Transverse colon (tissue), 4 donors: ENCODE results near the gene DPF3. TPM values are rescaled to one million over a fixed set of nuclear protein-coding genes. Genes with fewer than 3 reads are reported as not detected.

Experiments
- DNase-seq: peaks from one replicate; pipeline ENCODE4 v3.0.0-alpha.2; 2019
- H3K27ac ChIP-seq, 4 donors: fragments of 200-600 bp; sonication (generic); 2 replicates each; pipeline ENCODE4 v1.5.1; 2016 to 2018; ENCODE audit warnings: inconsistent platforms in 4 of 4
- H3K27me3 ChIP-seq: fragments of 200-600 bp; sonication (generic); 2 replicates; pipeline ENCODE4 v1.5.1; 2017; ENCODE audit warnings: inconsistent platforms
- H3K36me3 ChIP-seq, 4 donors: fragments of 200-600 bp; sonication (generic); 2 replicates each; pipeline ENCODE4 v1.5.1; 2017 to 2019; ENCODE audit warnings: inconsistent platforms in 4 of 4
- H3K4me1 ChIP-seq, 4 donors: fragments of 200-600 bp; sonication (generic); 2 replicates each; pipeline ENCODE4 v1.5.1; 2017 to 2020; ENCODE audit warnings: inconsistent platforms in 4 of 4
- H3K4me3 ChIP-seq, 4 donors: fragments of 200-600 bp; sonication (generic); 1 replicate in 1 of 4; 2 replicates in 3 of 4; pipeline versions ENCODE4 v1.5.1 to v1.6.1; 2017 to 2019; ENCODE audit warnings: inconsistent platforms in 4 of 4
- H3K9me3 ChIP-seq, 2 donors: fragments of 200-600 bp; sonication (generic); 2 replicates each; pipeline ENCODE4 v1.5.1; 2017 to 2019; ENCODE audit warnings: inconsistent platforms in 2 of 2
- EP300 ChIP-seq: sonication (generic); formaldehyde crosslinking; IDR thresholded peaks from one replicate; pipeline ENCODE4 v1.6.1; 2017; ENCODE audit warnings: antibody characterized with exemption, low read depth
- POLR2A ChIP-seq: fragments of 450-650 bp; IDR thresholded peaks from one replicate; pipeline ENCODE4 v1.6.1; 2016; ENCODE audit warnings: antibody characterized with exemption, mild to moderate bottlenecking, moderate library complexity
- POLR2AphosphoS5 ChIP-seq, 3 donors: sonication (generic); formaldehyde crosslinking; IDR thresholded peaks; one replicate each; pipeline ENCODE4 v1.6.1; 2016; ENCODE audit warnings: antibody characterized with exemption in 3 of 3
- WGBS, 2 donors: methylation state at CpG; one replicate each; pipeline ENCODE4 v1.1.5; 2018; ENCODE audit warnings: low coverage in 1 of 2; 5-methylcytosine and 5-hydroxymethylcytosine counted together
- in situ Hi-C, 4 donors: fragments of 200-750 bp; cut with MboI; loops; one replicate each; pipeline versions ENCODE4 v1.15.0 to v1.15.1; 2017; ENCODE audit warnings: low sequenced_read_pairs in 3 of 4, low pct_ligation_motif_present in 1 of 4, low pct_unique_long_range_greater_than_20kb in 1 of 4
- intact Hi-C: fragments of 100-400 bp; cut with DNase I; formaldehyde crosslinking; loops from one replicate; pipeline ENCODE4 v1.15.1; 2023; ENCODE audit warnings: low total_unique reads
- total RNA-seq, 4 donors: library from RNA; depleted of rRNA; stranded (reverse); fragments of >200 nt; gene quantifications; one replicate each; pipeline ENCODE4 v1.1.0, GENCODE V29; 2016
- TF ChIP-seq, protein P1 (sequence below), 5 experiments: fragments of 200-600 bp in 3 of 5; fragments of 450-650 bp in 2 of 5; sonication (generic) in 3 of 5; IDR thresholded peaks; 1 replicate in 2 of 5; 2 replicates in 3 of 5; pipeline ENCODE4 v1.5.1; 2016 to 2017; ENCODE audit warnings: antibody characterized with exemption in 5 of 5, inconsistent platforms in 3 of 5, mild to moderate bottlenecking in 2 of 5, moderate library complexity in 1 of 5

The DPF3 gene
- total RNA-seq, 4 donors from 2014 or later: 7.1 to 23.5 (median 10.9) TPM

DNA sequence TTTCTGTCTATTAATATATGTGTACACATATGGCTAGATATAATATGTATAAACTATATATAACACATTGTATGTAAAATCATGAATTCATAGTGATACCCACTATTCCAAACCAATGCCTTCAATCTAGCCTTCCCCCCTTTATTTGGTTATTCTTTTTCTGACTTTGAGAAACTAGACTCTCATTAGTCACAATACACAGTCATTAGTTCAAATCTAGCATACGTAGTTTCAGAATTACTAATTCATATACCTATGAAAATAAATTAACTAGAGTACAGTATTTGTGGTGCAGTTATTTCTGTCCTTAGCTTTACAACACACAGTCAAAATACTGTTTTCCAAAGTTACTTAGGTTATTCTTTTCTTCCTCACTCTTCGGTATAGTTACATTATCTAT lies 268.2 kb downstream of the DPF3 start:
- in situ Hi-C loops (no loop called here), intact Hi-C loops (no loop called here)
- Histone ChIP-seq H3K4me1 (no peaks in the 10 kb centered on the region), H3K9me3 (peaks cover 0 to 2% of the 10 kb centered on the region in 2 donors), H3K4me3 (no peak overlapping the region), H3K27ac (no peak overlapping the region), H3K36me3 (no peaks in the 10 kb centered on the region), H3K27me3 (no peaks in the 10 kb centered on the region)
- 81 to 84% methylated on average over 2 of the region's 2 CpGs for WGBS, 2 donors
- TF ChIP-seq, protein P1, sequence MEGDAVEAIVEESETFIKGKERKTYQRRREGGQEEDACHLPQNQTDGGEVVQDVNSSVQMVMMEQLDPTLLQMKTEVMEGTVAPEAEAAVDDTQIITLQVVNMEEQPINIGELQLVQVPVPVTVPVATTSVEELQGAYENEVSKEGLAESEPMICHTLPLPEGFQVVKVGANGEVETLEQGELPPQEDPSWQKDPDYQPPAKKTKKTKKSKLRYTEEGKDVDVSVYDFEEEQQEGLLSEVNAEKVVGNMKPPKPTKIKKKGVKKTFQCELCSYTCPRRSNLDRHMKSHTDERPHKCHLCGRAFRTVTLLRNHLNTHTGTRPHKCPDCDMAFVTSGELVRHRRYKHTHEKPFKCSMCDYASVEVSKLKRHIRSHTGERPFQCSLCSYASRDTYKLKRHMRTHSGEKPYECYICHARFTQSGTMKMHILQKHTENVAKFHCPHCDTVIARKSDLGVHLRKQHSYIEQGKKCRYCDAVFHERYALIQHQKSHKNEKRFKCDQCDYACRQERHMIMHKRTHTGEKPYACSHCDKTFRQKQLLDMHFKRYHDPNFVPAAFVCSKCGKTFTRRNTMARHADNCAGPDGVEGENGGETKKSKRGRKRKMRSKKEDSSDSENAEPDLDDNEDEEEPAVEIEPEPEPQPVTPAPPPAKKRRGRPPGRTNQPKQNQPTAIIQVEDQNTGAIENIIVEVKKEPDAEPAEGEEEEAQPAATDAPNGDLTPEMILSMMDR (IDR thresholded peaks at IDR 0.05): no peak
- TF ChIP-seq POLR2A (no peak), POLR2AphosphoS5 (IDR thresholded peaks at IDR 0.05) (no peak), EP300 (no peak)
- DNase-seq: no peak

DNA sequence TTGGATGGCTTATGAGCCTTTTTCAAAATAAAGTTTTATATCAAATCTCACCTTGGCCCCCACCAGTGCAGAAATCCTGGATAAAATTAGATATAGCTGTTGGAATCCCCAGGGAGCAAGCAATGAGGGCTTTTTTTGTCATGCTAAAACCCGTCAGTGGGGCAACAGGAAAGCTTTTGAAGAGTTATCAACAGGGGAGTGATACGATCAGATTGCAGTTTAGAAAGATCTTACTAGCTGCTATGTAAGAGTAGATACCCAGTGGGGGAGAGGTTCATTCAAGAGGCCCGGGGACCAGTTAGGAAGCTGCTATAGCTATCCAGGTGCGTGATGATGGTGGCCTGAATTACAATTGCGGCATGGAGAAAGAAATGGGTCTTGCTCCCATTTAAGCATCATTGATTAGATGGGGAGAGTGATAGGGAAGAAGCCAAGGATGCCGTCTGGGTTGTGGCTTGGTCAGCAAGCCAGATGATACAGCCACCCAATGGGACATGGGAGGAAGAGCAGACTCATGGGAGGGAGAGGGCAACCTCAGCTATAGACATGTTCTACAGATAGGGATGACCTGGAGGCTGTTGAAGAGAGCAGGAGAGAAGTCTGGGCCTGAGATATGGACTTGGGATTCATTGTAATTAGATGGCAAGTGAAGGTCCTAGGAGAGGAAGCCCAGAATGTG lies 272.4 kb downstream of the DPF3 start:
- in situ Hi-C loops (no loop called here), intact Hi-C loops (no loop called here)
- 90 to 94% methylated on average over 5 to 6 of the region's 6 CpGs for WGBS, 2 donors
- Histone ChIP-seq H3K9me3 (no peaks in the 10 kb centered on the region), H3K36me3 (no peaks in the 10 kb centered on the region), H3K27me3 (no peaks in the 10 kb centered on the region), H3K4me3 (no peak overlapping the region), H3K27ac (no peak overlapping the region), H3K4me1 (peaks cover 0 to 3% (median 0%) of the 10 kb centered on the region in 4 donors)
- no peak for DNase-seq
- TF ChIP-seq, protein P1 (IDR thresholded peaks at IDR 0.05): no peak

- H3K36me3 ChIP-seq: no peaks in the 10 kb centered on the region
- in situ Hi-C loops: no loop called here
- no peak overlapping the region for H3K27ac ChIP-seq
- intact Hi-C loops: no loop called here
- no peak overlapping the region for H3K4me3 ChIP-seq
- no peak for DNase-seq
- H3K9me3 ChIP-seq: no peaks in the 10 kb centered on the region
- no peaks in the 10 kb centered on the region for H3K27me3 ChIP-seq
- WGBS, 2 donors: 88 to 96% methylated on average over 2 to 10 of the region's 10 CpGs
- peaks cover 0 to 11% (median 0%) of the 10 kb centered on the region in 4 donors for H3K4me1 ChIP-seq
- TF ChIP-seq POLR2AphosphoS5 (IDR thresholded peaks at IDR 0.05) (no peak), POLR2A (no peak), EP300 (no peak)
- TF ChIP-seq, protein P1 (IDR thresholded peaks at IDR 0.05): no peak
These were observed 274.0 kb downstream of the DPF3 start for GRCh38 chr14:72619881-72620280.

DNA sequence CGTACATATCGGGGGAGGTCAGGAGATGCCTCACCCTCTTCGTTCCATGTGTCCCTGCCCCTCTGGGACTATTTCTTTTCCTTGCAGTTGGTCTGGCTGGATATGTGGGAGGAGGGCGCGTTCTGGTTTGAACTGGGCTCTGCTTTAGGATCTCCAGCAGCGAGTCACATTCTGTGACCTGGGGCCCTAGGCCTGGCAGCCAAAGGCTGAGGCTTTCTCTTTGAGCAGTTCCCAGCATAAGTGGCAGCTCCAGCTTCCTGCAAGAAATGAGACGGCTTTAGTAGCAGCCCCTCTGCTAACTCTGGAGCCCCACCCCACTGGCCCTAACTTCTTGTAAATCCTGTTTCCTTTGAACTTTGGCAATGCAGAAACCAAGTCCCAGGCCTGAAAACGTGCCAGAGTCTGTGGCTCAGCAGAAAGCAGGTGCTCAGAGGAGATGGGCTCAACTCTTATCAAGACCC lies 274.8 kb downstream of the DPF3 start:
- Histone ChIP-seq H3K4me1 (peaks cover 0 to 11% (median 0%) of the 10 kb centered on the region in 4 donors), H3K36me3 (no peaks in the 10 kb centered on the region), H3K9me3 (no peaks in the 10 kb centered on the region), H3K27me3 (no peaks in the 10 kb centered on the region), H3K27ac (no peak overlapping the region), H3K4me3 (no peak overlapping the region)
- no peak for DNase-seq
- TF ChIP-seq POLR2AphosphoS5 (IDR thresholded peaks at IDR 0.05) (no peak), EP300 (no peak), POLR2A (no peak)
- TF ChIP-seq, protein P1 (IDR thresholded peaks at IDR 0.05): no peak
- WGBS, 2 donors: 57 to 83% methylated on average over 1 to 8 of the region's 8 CpGs
- in situ Hi-C loops (no loop called here), intact Hi-C loops (no loop called here)
